Ectodermal cell (in vitro differentiated cells): ENCODE results near the gene DHCR7.
"Not testable (repeated sequence)": the region's sequence is repeated elsewhere in the genome, so short reads cannot be mapped to it uniquely, and the experiment has no call there.

Experiments used
- H3K27ac ChIP-seq: 2 replicates; pipeline ENCODE4 v1.7.0; 2013; ENCODE audit warnings: mild to moderate bottlenecking, low read depth, low read length; ENCODE audit not compliant: insufficient read depth, poor library complexity, severe bottlenecking
- H3K27me3 ChIP-seq: 2 replicates; pipeline ENCODE4 v1.7.0; 2013; ENCODE audit warnings: mild to moderate bottlenecking, low read length; ENCODE audit not compliant: insufficient read depth, control insufficient read depth, poor library complexity, severe bottlenecking
- H3K36me3 ChIP-seq: one replicate; pipeline ENCODE4 v1.7.0; 2013; ENCODE audit warnings: low read length; ENCODE audit not compliant: control insufficient read depth, insufficient read depth
- H3K4me1 ChIP-seq: one replicate; pipeline ENCODE4 v1.7.0; 2013; ENCODE audit warnings: low read length; ENCODE audit not compliant: control insufficient read depth, insufficient read depth
- H3K4me3 ChIP-seq: 2 replicates; pipeline ENCODE4 v1.7.0; 2013; ENCODE audit warnings: low read depth, low read length, control low read depth; ENCODE audit not compliant: insufficient read depth
- H3K9me3 ChIP-seq: 2 replicates; pipeline ENCODE4 v1.7.0; 2013; ENCODE audit warnings: mild to moderate bottlenecking, low read length, moderate library complexity; ENCODE audit not compliant: control insufficient read depth
- WGBS, 2 experiments: methylation state at CpG; one replicate each; pipeline ENCODE4 v1.1.7; 2013; ENCODE audit warnings: missing lambda C conversion rate in 2 of 2; 5-methylcytosine and 5-hydroxymethylcytosine counted together

DHCR7 gene

GRCh38 chr11:71430166-71430565 is 18.0 kb downstream of the DHCR7 start:
- Histone ChIP-seq H3K9me3 (no peaks in the 10 kb centered on the region), H3K36me3 (no peaks in the 10 kb centered on the region), H3K4me1 (no peaks in the 10 kb centered on the region), H3K27me3 (no peaks in the 10 kb centered on the region), H3K4me3 (no peak overlapping the region), H3K27ac (no peak overlapping the region)
- 92 to 96% methylated on average over 9 of the region's 9 CpGs for WGBS, 2 experiments

GRCh38 chr11:71429701-71430100 is 18.5 kb downstream of the DHCR7 start:
- Histone ChIP-seq H3K4me3 (no peak overlapping the region), H3K4me1 (no peaks in the 10 kb centered on the region), H3K27me3 (no peaks in the 10 kb centered on the region), H3K36me3 (no peaks in the 10 kb centered on the region), H3K9me3 (no peaks in the 10 kb centered on the region), H3K27ac (no peak overlapping the region)
- WGBS, 2 experiments: 92 to 95% methylated on average over 6 of the region's 6 CpGs

- H3K9me3 ChIP-seq: no peaks in the 10 kb centered on the region
- H3K4me3 ChIP-seq: no peak overlapping the region
- H3K27ac ChIP-seq: no peak overlapping the region
- H3K4me1 ChIP-seq: no peaks in the 10 kb centered on the region
- 88 to 92% methylated on average over 7 of the region's 7 CpGs for WGBS, 2 experiments
- H3K36me3 ChIP-seq: no peaks in the 10 kb centered on the region
- no peaks in the 10 kb centered on the region for H3K27me3 ChIP-seq
These were observed 19.2 kb downstream of the DHCR7 start for GRCh38 chr11:71428861-71429435.

GRCh38 chr11:71426413-71426812 is 21.8 kb downstream of the DHCR7 start:
- Histone ChIP-seq H3K4me3 (no peak overlapping the region), H3K27ac (no peak overlapping the region)
- 91 to 96% methylated on average over 3 of the region's 3 CpGs for WGBS, 2 experiments

GRCh38 chr11:71425860-71426259 is 22.3 kb downstream of the DHCR7 start:
- no peak overlapping the region for H3K4me3 ChIP-seq
- no peak overlapping the region for H3K27ac ChIP-seq
- no peaks in the 10 kb centered on the region for H3K4me1 ChIP-seq
- WGBS, 2 experiments: 80 to 93% methylated on average over 4 of the region's 4 CpGs
- H3K36me3 ChIP-seq: no peaks in the 10 kb centered on the region
- no peaks in the 10 kb centered on the region for H3K27me3 ChIP-seq
- H3K9me3 ChIP-seq: no peaks in the 10 kb centered on the region

More at GRCh38 chr11:71426413-71426812, 21.8 kb downstream of the DHCR7 start:
- no peaks in the 10 kb centered on the region for H3K4me1 ChIP-seq
- no peaks in the 10 kb centered on the region for H3K9me3 ChIP-seq
- no peaks in the 10 kb centered on the region for H3K36me3 ChIP-seq
- H3K27me3 ChIP-seq: no peaks in the 10 kb centered on the region

- H3K4me3 ChIP-seq: no peak overlapping the region
- no peaks in the 10 kb centered on the region for H3K4me1 ChIP-seq
- no peaks in the 10 kb centered on the region for H3K27me3 ChIP-seq
- H3K27ac ChIP-seq: no peak overlapping the region
- H3K36me3 ChIP-seq: no peaks in the 10 kb centered on the region
- 86 to 95% methylated on average over 2 of the region's 2 CpGs for WGBS, 2 experiments
- no peaks in the 10 kb centered on the region for H3K9me3 ChIP-seq
These were observed 22.8 kb downstream of the DHCR7 start for GRCh38 chr11:71425409-71425808.

- 77 to 92% methylated on average over 6 to 7 of the region's 7 CpGs for WGBS, 2 experiments
- Histone ChIP-seq H3K27ac (no peak overlapping the region), H3K27me3 (no peaks in the 10 kb centered on the region), H3K9me3 (no peaks in the 10 kb centered on the region), H3K36me3 (no peaks in the 10 kb centered on the region), H3K4me3 (no peak overlapping the region), H3K4me1 (no peaks in the 10 kb centered on the region)
These were observed 24.9 kb downstream of the DHCR7 start for GRCh38 chr11:71423181-71423790.

GRCh38 chr11:71422318-71422717 is 25.9 kb downstream of the DHCR7 start:
- 93 to 100% methylated on average over 1 of the region's 3 CpGs for WGBS, 2 experiments
- not testable (repeated sequence) for H3K27me3 ChIP-seq, H3K27ac ChIP-seq, H3K9me3 ChIP-seq, H3K4me1 ChIP-seq, H3K36me3 ChIP-seq, H3K4me3 ChIP-seq

- WGBS, 2 experiments: 89 to 95% methylated on average over 8 to 11 of the region's 12 CpGs
- no peaks in the 10 kb centered on the region for H3K36me3 ChIP-seq
- no peak overlapping the region for H3K27ac ChIP-seq
- no peaks in the 10 kb centered on the region for H3K9me3 ChIP-seq
- H3K4me3 ChIP-seq: no peak overlapping the region
- no peaks in the 10 kb centered on the region for H3K27me3 ChIP-seq
- H3K4me1 ChIP-seq: no peaks in the 10 kb centered on the region
These were observed 26.7 kb downstream of the DHCR7 start for GRCh38 chr11:71421392-71421950.

- H3K4me3 ChIP-seq: no peak overlapping the region
- no peaks in the 10 kb centered on the region for H3K9me3 ChIP-seq
- no peak overlapping the region for H3K27ac ChIP-seq
- no peaks in the 10 kb centered on the region for H3K36me3 ChIP-seq
- H3K27me3 ChIP-seq: no peaks in the 10 kb centered on the region
- H3K4me1 ChIP-seq: no peaks in the 10 kb centered on the region
- 84% methylated on average over 15 of the region's 16 CpGs for WGBS, 2 experiments
These were observed 27.5 kb downstream of the DHCR7 start for GRCh38 chr11:71420455-71421241.
